K562 (cell line): ENCODE data around the gene LMCD1.

ENCODE experiments used
- BRD4 ChIP-seq: fragments of 200-600 bp; sonication (generic); IDR thresholded peaks from 2 replicates; pipeline ENCODE4 v1.6.1; 2017; ENCODE audit warnings: inconsistent platforms
- CEBPZ ChIP-seq: fragments of 150-350 bp; IDR thresholded peaks from 2 replicates; pipeline ENCODE4 v1.6.1; 2014; ENCODE audit warnings: low read depth, mild to moderate bottlenecking, low read length, borderline replicate concordance
- CHD2 ChIP-seq: IDR thresholded peaks from 2 replicates; pipeline ENCODE4 v1.6.1; 2011; ENCODE audit warnings: low read depth, low read length
- EZH2 ChIP-seq: IDR thresholded peaks from 2 replicates; pipeline ENCODE4 v1.6.1; 2012; ENCODE audit warnings: low read depth, mild to moderate bottlenecking, inconsistent platforms, low read length, borderline replicate concordance
- FOXK1 ChIP-seq: sonication (generic); formaldehyde crosslinking; IDR thresholded peaks from 2 replicates; pipeline ENCODE4 v1.8.0; 2022; ENCODE audit warnings: missing genetic modification reagents, mild to moderate bottlenecking, borderline replicate concordance
- FUS ChIP-seq: fragments of 200-400 bp; formaldehyde crosslinking; optimal IDR thresholded peaks from 2 replicates; pipeline ENCODE3; 2017; ENCODE audit warnings: low read depth, low read length
- HCFC1 ChIP-seq: IDR thresholded peaks from 2 replicates; pipeline ENCODE4 v1.6.1; 2012; ENCODE audit warnings: low read depth, low read length, improper control_type of control experiment
- NCOA1 ChIP-seq: fragments of 450-650 bp; IDR thresholded peaks from 2 replicates; pipeline ENCODE4 v1.6.1; 2016; ENCODE audit warnings: low read depth
- NFYB ChIP-seq: IDR thresholded peaks from 2 replicates; pipeline ENCODE4 v1.6.1; 2011; ENCODE audit warnings: mild to moderate bottlenecking, moderate library complexity; ENCODE audit not compliant: insufficient read length; ENCODE audit errors: extremely low read depth
- PTRF ChIP-seq: fragments of 450-650 bp; IDR thresholded peaks from 2 replicates; pipeline ENCODE4 v1.6.1; 2016; ENCODE audit warnings: mild to moderate bottlenecking, missing genetic modification characterization, missing compliant biosample characterization
- RBBP5 ChIP-seq: fragments of 200-600 bp; sonication (generic); IDR thresholded peaks from 2 replicates; pipeline ENCODE4 v1.6.1; 2012; ENCODE audit warnings: borderline replicate concordance, mild to moderate bottlenecking, low read length, control low read depth, inconsistent platforms; ENCODE audit not compliant: insufficient read depth, poor library complexity, severe bottlenecking
- ZNF57 ChIP-seq: fragments of 450-650 bp; formaldehyde crosslinking; IDR thresholded peaks from 2 replicates; pipeline ENCODE4 v1.4.0; 2020; ENCODE audit warnings: mild to moderate bottlenecking, moderate library complexity
- TF ChIP-seq, protein P1 (sequence below), 3 experiments: IDR thresholded peaks in 2 of 3; conservative IDR thresholded peaks in 1 of 3; 2 replicates each; pipeline ENCODE4 v1.5.1; 2011 to 2012; ENCODE audit warnings: low read length in 3 of 3, mild to moderate bottlenecking in 3 of 3, control low read depth in 2 of 3, improper control_type of control experiment in 1 of 3, inconsistent platforms in 1 of 3, low read depth in 1 of 3, mixed read lengths in 1 of 3, moderate library complexity in 1 of 3; ENCODE audit not compliant: insufficient read depth in 2 of 3

- no peak for TF ChIP-seq PTRF (tag)
- no peak for TF ChIP-seq CHD2
- no peak for TF ChIP-seq FOXK1 (CRISPR knock-in tag)
- no peak for TF ChIP-seq RBBP5
- TF ChIP-seq, protein P1, sequence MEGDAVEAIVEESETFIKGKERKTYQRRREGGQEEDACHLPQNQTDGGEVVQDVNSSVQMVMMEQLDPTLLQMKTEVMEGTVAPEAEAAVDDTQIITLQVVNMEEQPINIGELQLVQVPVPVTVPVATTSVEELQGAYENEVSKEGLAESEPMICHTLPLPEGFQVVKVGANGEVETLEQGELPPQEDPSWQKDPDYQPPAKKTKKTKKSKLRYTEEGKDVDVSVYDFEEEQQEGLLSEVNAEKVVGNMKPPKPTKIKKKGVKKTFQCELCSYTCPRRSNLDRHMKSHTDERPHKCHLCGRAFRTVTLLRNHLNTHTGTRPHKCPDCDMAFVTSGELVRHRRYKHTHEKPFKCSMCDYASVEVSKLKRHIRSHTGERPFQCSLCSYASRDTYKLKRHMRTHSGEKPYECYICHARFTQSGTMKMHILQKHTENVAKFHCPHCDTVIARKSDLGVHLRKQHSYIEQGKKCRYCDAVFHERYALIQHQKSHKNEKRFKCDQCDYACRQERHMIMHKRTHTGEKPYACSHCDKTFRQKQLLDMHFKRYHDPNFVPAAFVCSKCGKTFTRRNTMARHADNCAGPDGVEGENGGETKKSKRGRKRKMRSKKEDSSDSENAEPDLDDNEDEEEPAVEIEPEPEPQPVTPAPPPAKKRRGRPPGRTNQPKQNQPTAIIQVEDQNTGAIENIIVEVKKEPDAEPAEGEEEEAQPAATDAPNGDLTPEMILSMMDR (IDR thresholded peaks at IDR 0.05 in 2 of 3, conservative IDR thresholded peaks at IDR 0.05 in 1 of 3; ENCODE audit: insufficient read depth in 2 of 3, low read depth in 1 of 3, low read length in 3 of 3), result no peak
- no peak for TF ChIP-seq HCFC1
- TF ChIP-seq BRD4, result no peak
- no peak for TF ChIP-seq ZNF57
- TF ChIP-seq NCOA1, result no peak
- TF ChIP-seq FUS, result no peak
- TF ChIP-seq EZH2, result no peak
- no peak for TF ChIP-seq CEBPZ
- no peak for TF ChIP-seq NFYB
Observed at GRCh38 chr3:8505621-8506020, 4.0 kb downstream of the LMCD1 start.
